GM12878 (cell line): ENCODE measurements around the gene SLC38A4. TPM values are rescaled to one million over a fixed set of nuclear protein-coding genes. Genes with fewer than 3 reads are reported as not detected.

Experiments used
- ATAC-seq: fragments of 200-7000 bp; cut with Tn5 transposase; 3 replicates; pipeline ENCODE4 v1.9.1; 2020; ENCODE audit warnings: mild to moderate bottlenecking, moderate library complexity
- BruUV-seq: library from RNA; stranded (reverse); fragments of 400-500 nt; replicated peaks from 2 replicates; lab custom pipeline; 2021; lab: Mats Ljungman, UMichigan
- CTCF ChIA-PET: fragments of 300-600 bp; sonication (Branson Sonifier 250); formaldehyde crosslinking; extraction: SDS; loops from one replicate; lab custom pipeline; 2021; ENCODE audit warnings: inconsistent platforms; lab: Yijun Ruan, JAX
- POLR2A ChIA-PET: fragments of 350-600 bp; formaldehyde crosslinking; extraction: SDS; loops from one replicate; lab custom pipeline; 2021; ENCODE audit warnings: inconsistent platforms; lab: Charles Lee
- RAD21 ChIA-PET: fragments of 300-600 bp; sonication (Branson Sonifier 250); formaldehyde crosslinking; loops from one replicate; lab custom pipeline; 2023; ENCODE audit warnings: antibody characterized with exemption; ENCODE audit not compliant: unreplicated experiment; lab: Charles Lee
- SMC1A ChIA-PET: fragments of 300-600 bp; sonication (Branson Sonifier 250); formaldehyde crosslinking; loops from one replicate; lab custom pipeline; 2023; ENCODE audit not compliant: unreplicated experiment, uncharacterized antibody; lab: Charles Lee
- DNase-seq: peaks from one replicate; pipeline ENCODE4 v3.0.0-alpha.2; 2011; ENCODE audit warnings: low read depth, low spot score
- FAIRE-seq: peaks from 3 replicates; lab custom pipeline; 2011; peaks lifted over from hg19 to GRCh38; lab: Jason Lieb, UNC
- H2AFZ ChIP-seq: 2 replicates; pipeline ENCODE4 v1.6.0; 2011; ENCODE audit warnings: low read depth, low read length, control low read depth; ENCODE audit not compliant: control insufficient read depth
- H3K27ac ChIP-seq: 2 replicates; pipeline ENCODE4 v1.5.1; 2011; ENCODE audit warnings: control low read depth; ENCODE audit not compliant: control insufficient read depth, insufficient read depth
- H3K27me3 ChIP-seq, 2 experiments: replicated peaks in 1 of 2; 2 replicates each; pipeline versions ENCODE4 v1.6.0 to v1.6.1; 2011; ENCODE audit warnings: low read length in 1 of 2; ENCODE audit not compliant: control insufficient read depth in 2 of 2, insufficient read depth in 2 of 2
- H3K36me3 ChIP-seq, 2 experiments: 2 replicates each; pipeline ENCODE4 v1.5.1; 2011; ENCODE audit warnings: low read length in 1 of 2; ENCODE audit not compliant: control insufficient read depth in 2 of 2, insufficient read depth in 2 of 2
- H3K4me1 ChIP-seq: 2 replicates; pipeline ENCODE4 v1.6.1; 2011; ENCODE audit warnings: mild to moderate bottlenecking, low read length, moderate library complexity, mixed read lengths; ENCODE audit not compliant: control insufficient read depth, insufficient read depth
- H3K4me2 ChIP-seq: 2 replicates; pipeline ENCODE4 v1.6.0; 2011; ENCODE audit warnings: control low read depth; ENCODE audit not compliant: control insufficient read depth, insufficient read depth
- H3K4me3 ChIP-seq: fragments of 200-600 bp; sonication (generic); 2 replicates; pipeline ENCODE4 v1.5.1; 2016
- H3K79me2 ChIP-seq: 2 replicates; pipeline ENCODE4 v1.6.0; 2011; ENCODE audit warnings: low read length; ENCODE audit not compliant: control insufficient read depth, insufficient read depth
- H3K9ac ChIP-seq: 2 replicates; pipeline ENCODE4 v1.8.0; 2011; ENCODE audit warnings: low read length, control low read depth, mixed read lengths; ENCODE audit not compliant: control insufficient read depth, insufficient read depth
- H3K9me3 ChIP-seq: replicated peaks from 3 replicates; pipeline ENCODE4 v1.5.1; 2011; ENCODE audit warnings: mild to moderate bottlenecking, low read length; ENCODE audit not compliant: control insufficient read depth, insufficient read depth
- H4K20me1 ChIP-seq: 2 replicates; pipeline ENCODE4 v1.6.0; 2011; ENCODE audit not compliant: control insufficient read depth, insufficient read depth
- E2F4 ChIP-seq: IDR thresholded peaks from 2 replicates; pipeline ENCODE4 v1.6.1; 2012; ENCODE audit warnings: low read depth, low read length, improper control_type of control experiment
- ESRRA ChIP-seq: IDR thresholded peaks from 2 replicates; pipeline ENCODE4 v1.6.1; 2012; ENCODE audit warnings: mild to moderate bottlenecking, low read length, improper control_type of control experiment
- FOXK2 ChIP-seq: fragments of 450-650 bp; IDR thresholded peaks from 2 replicates; pipeline ENCODE4 v1.6.1; 2017; ENCODE audit warnings: mild to moderate bottlenecking, moderate library complexity
- IRF4 ChIP-seq: IDR thresholded peaks from 2 replicates; pipeline ENCODE4 v1.6.1; 2011; ENCODE audit warnings: low read depth, low read length
- MAX ChIP-seq: IDR thresholded peaks from 2 replicates; pipeline ENCODE4 v1.6.1; 2012; ENCODE audit warnings: low read depth, low read length, improper control_type of control experiment
- PAX8 ChIP-seq: fragments of 450-650 bp; IDR thresholded peaks from 2 replicates; pipeline ENCODE4 v1.6.1; 2017; ENCODE audit warnings: mild to moderate bottlenecking, moderate library complexity
- POLR2AphosphoS2 ChIP-seq: IDR thresholded peaks from 2 replicates; pipeline ENCODE4 v1.6.1; 2011; ENCODE audit warnings: low read depth, mild to moderate bottlenecking, low read length, improper control_type of control experiment, moderate library complexity
- RAD51 ChIP-seq: fragments of 450-650 bp; IDR thresholded peaks from 2 replicates; pipeline ENCODE4 v1.6.1; 2016; ENCODE audit warnings: moderate library complexity, mild to moderate bottlenecking, inconsistent platforms
- RCOR1 ChIP-seq: conservative IDR thresholded peaks from 2 replicates; pipeline ENCODE4 v1.6.1; 2012; ENCODE audit warnings: low read depth, low read length, improper control_type of control experiment
- SPI1 ChIP-seq: IDR thresholded peaks from 2 replicates; pipeline ENCODE4 v1.6.1; 2011; ENCODE audit warnings: low read depth, mild to moderate bottlenecking, low read length, moderate library complexity, borderline replicate concordance; ENCODE audit not compliant: insufficient read depth
- USF1 ChIP-seq: IDR thresholded peaks from 2 replicates; pipeline ENCODE4 v1.6.1; 2011; ENCODE audit warnings: borderline replicate concordance, low read depth, mild to moderate bottlenecking, moderate library complexity, mixed read lengths, low read length; ENCODE audit not compliant: insufficient read depth; ENCODE audit errors: extremely low read length
- ZBTB40 ChIP-seq: fragments of 450-650 bp; IDR thresholded peaks from 2 replicates; pipeline ENCODE4 v1.6.1; 2016; ENCODE audit warnings: mild to moderate bottlenecking, moderate library complexity, borderline replicate concordance
- ZNF274 ChIP-seq: IDR thresholded peaks from one replicate; pipeline ENCODE4 v1.8.0; 2011; ENCODE audit not compliant: insufficient read length, insufficient read depth
- WGBS: methylation state at CpG from one replicate; pipeline ENCODE4 v1.1.6; 2016; ENCODE audit warnings: low lambda C conversion rate; ENCODE audit not compliant: insufficient replicate concordance, insufficient coverage; ENCODE audit errors: missing lambda C conversion rate; 5-methylcytosine and 5-hydroxymethylcytosine counted together
- in situ Hi-C: fragments of 300-500 bp; cut with MboI; formaldehyde crosslinking; loops from 9 replicates; pipeline ENCODE4 v1.14.3; 2018; ENCODE audit warnings: mixed read lengths
- intact Hi-C: fragments of 100-400 bp; cut with micrococcal nuclease; formaldehyde crosslinking; loops from one replicate; pipeline ENCODE4 v1.14.2; 2022; ENCODE audit not compliant: unreplicated experiment
- polyA plus RNA-seq, 11 experiments: library from polyadenylated mRNA; depleted of rRNA in 4 of 11; unstranded in 6 of 11; stranded (reverse) in 5 of 11; fragments of >200 nt; fragmentation: Nextera tagmentation in 4 of 11; fragmentation: Illumina TruSeq in 1 of 11; extraction: Ambion mirVana in 4 of 11; extraction: Trizol in 1 of 11; gene quantifications; 1 replicate in 1 of 11; 2 replicates in 10 of 11; pipeline versions ENCODE4 v1.2.1 to v1.2.3, GENCODE V29; 2011 to 2016; ENCODE audit warnings: inconsistent platforms in 2 of 11, missing spikeins in 2 of 11, low read depth in 1 of 11
- total RNA-seq, 4 experiments: library from RNA; depleted of rRNA in 3 of 4; stranded (reverse); fragments of >200 nt in 3 of 4; fragmentation: Illumina TruSeq in 1 of 4; extraction: Trizol in 1 of 4; gene quantifications; 2 replicates each; pipeline versions ENCODE4 v1.2.1 to v1.2.3, GENCODE V29; 2013 to 2021

SLC38A4 gene
- total and polyA plus RNA-seq, 10 of the 15 experiments (the other 5 are each of a cell fraction or from before 2014, with no cell fraction given) = 0.04 to 0.52 (median 0.13) TPM; not detected in 2

- H4K20me1 ChIP-seq = no peaks in the 10 kb centered on the region
- no peaks in the 10 kb centered on the region for H3K4me1 ChIP-seq
- no peak for FAIRE-seq
- intact Hi-C loops (no loop called here), in situ Hi-C loops (no loop called here)
- 54% methylated on average over 35 of the region's 53 CpGs for WGBS
- H2AFZ ChIP-seq = no peak overlapping the region
- no peak for DNase-seq
- CTCF ChIA-PET = no interaction called here
- POLR2A ChIA-PET = no interaction called here
- peaks cover 4 to 6% of the 10 kb centered on the region in 2 experiments for H3K27me3 ChIP-seq
- RAD21 ChIA-PET = no interaction called here
- H3K9me3 ChIP-seq = peaks cover 1% of the 10 kb centered on the region; the same call in 1 of the 3 replicates
- no peak for ATAC-seq
- H3K4me3 ChIP-seq = no peak overlapping the region
- no peak overlapping the region for H3K9ac ChIP-seq
- BruUV-seq = no TSS peak
- H3K4me2 ChIP-seq = no peak overlapping the region
- H3K27ac ChIP-seq = no peak overlapping the region
- no peaks in the 10 kb centered on the region for H3K36me3 ChIP-seq
- SMC1A ChIA-PET = interaction anchor here (0.8 kb wide), 1 partner anchor 63 kb away, joined by 3 read pairs; no protein-coding TSS in a partner anchor
- no peaks in the 10 kb centered on the region for H3K79me2 ChIP-seq
- no peak for TF ChIP-seq USF1
- TF ChIP-seq SPI1 = no peak
- no peak for TF ChIP-seq ZBTB40
- TF ChIP-seq IRF4 = no peak
- TF ChIP-seq E2F4 = no peak
- no peak for TF ChIP-seq FOXK2
- TF ChIP-seq RCOR1 = no peak
- TF ChIP-seq RAD51 = no peak
- TF ChIP-seq PAX8 = no peak
- TF ChIP-seq ESRRA = no peak
- TF ChIP-seq MAX = no peak
- TF ChIP-seq POLR2AphosphoS2 = no peak
- no peak for TF ChIP-seq ZNF274
Measured at GRCh38 chr12:46831335-46832129, 5.7 kb upstream of the SLC38A4 start.
